NOMO-1 treated with dmso at 0.1 percent for 144 hours (cell line): ENCODE data around the gene NACAD.
"Not testable (repeated sequence)": the region's sequence is repeated elsewhere in the genome, so short reads cannot be mapped to it uniquely, and the experiment has no call there.

ENCODE experiments used
- DNase-seq: peaks from one replicate; lab custom pipeline; 2025; ENCODE audit not compliant: unreplicated experiment; lab: John Stamatoyannopoulos, UW

Gene NACAD

GRCh38 chr7:45060295-45060694 is 28.5 kb downstream of the NACAD start:
- no peak for DNase-seq

- DNase-seq = no peak
Observed at GRCh38 chr7:45057878-45058277, 30.9 kb downstream of the NACAD start.

- no peak for DNase-seq
Observed at GRCh38 chr7:45055594-45056219, 33.1 kb downstream of the NACAD start.

- no peak for DNase-seq
Observed at GRCh38 chr7:45055016-45055415, 33.8 kb downstream of the NACAD start.

- no peak for DNase-seq
Observed at GRCh38 chr7:45054442-45054841, 34.3 kb downstream of the NACAD start.

- DNase-seq = no peak
Observed at GRCh38 chr7:45053941-45054340, 34.8 kb downstream of the NACAD start.

GRCh38 chr7:45053401-45053800 is 35.4 kb downstream of the NACAD start:
- DNase-seq = no peak

- DNase-seq = no peak
Observed at GRCh38 chr7:45052011-45052410, 36.8 kb downstream of the NACAD start.

- DNase-seq = no peak
Observed at GRCh38 chr7:45050198-45050597, 38.6 kb downstream of the NACAD start.

- no peak for DNase-seq
Observed at GRCh38 chr7:45048748-45049147, 40.0 kb downstream of the NACAD start.

GRCh38 chr7:45044338-45044737 is 44.4 kb downstream of the NACAD start:
- no peak for DNase-seq

GRCh38 chr7:45039106-45039505 is 49.7 kb downstream of the NACAD start:
- no peak for DNase-seq

- DNase-seq = no peak
Observed at GRCh38 chr7:45037876-45038275, 50.9 kb downstream of the NACAD start.

- no peak for DNase-seq
Observed at GRCh38 chr7:45036796-45037195, 52.0 kb downstream of the NACAD start.

- DNase-seq = no peak
Observed at GRCh38 chr7:45036317-45036716, 52.5 kb downstream of the NACAD start.

GRCh38 chr7:45035893-45036292 is 52.9 kb downstream of the NACAD start:
- no peak for DNase-seq

- DNase-seq = no peak
Observed at GRCh38 chr7:45035371-45035770, 53.4 kb downstream of the NACAD start.

- not testable (repeated sequence) for DNase-seq
Observed at GRCh38 chr7:45034710-45035109, 54.1 kb downstream of the NACAD start.

GRCh38 chr7:45033931-45034290 is 54.9 kb downstream of the NACAD start:
- DNase-seq = no peak

- DNase-seq = no peak
Observed at GRCh38 chr7:45033261-45033930, 55.4 kb downstream of the NACAD start.

GRCh38 chr7:45032421-45032820 is 56.3 kb downstream of the NACAD start:
- no peak for DNase-seq

GRCh38 chr7:45031829-45032228 is 56.9 kb downstream of the NACAD start:
- DNase-seq = no peak
